Stimulated activated effector memory CD8-positive, alpha-beta T cell treated with anti-CD3 and anti-CD28 coated beads, Interleukin-12 subunit alpha, Interleukin-12 subunit beta, amount 100 ng/mL, for 72 hours (primary cell): ENCODE results near the gene RBBP4.
A peak's percentile ranks its signal among the peaks of the same experiment; 100 is the strongest.
"Not testable (repeated sequence)": the region's sequence is repeated elsewhere in the genome, so short reads cannot be mapped to it uniquely, and the experiment has no call there.

Experiments used
- ATAC-seq: fragments of 150-1000 bp; cut with Tn5 transposase; 2 replicates; pipeline ENCODE4 v1.10.0; 2021
- DNase-seq, 2 donors: peaks; one replicate each; pipeline ENCODE4 v3.0.0; 2021 to 2022; ENCODE audit warnings: low spot score in 2 of 2
- H3K27ac Mint-ChIP-seq: one replicate; pipeline ENCODE4 v1.8.0; 2022; ENCODE audit warnings: mild to moderate bottlenecking, mixed read lengths
- H3K36me3 Mint-ChIP-seq: one replicate; pipeline ENCODE4 v1.8.0; 2022; ENCODE audit warnings: mild to moderate bottlenecking, mixed read lengths
- H3K4me1 Mint-ChIP-seq: one replicate; pipeline ENCODE4 v1.8.0; 2022; ENCODE audit warnings: mixed read lengths
- H3K4me3 Mint-ChIP-seq: one replicate; pipeline ENCODE4 v1.8.0; 2022; ENCODE audit warnings: mild to moderate bottlenecking, mixed read lengths
- H3K9me3 Mint-ChIP-seq: one replicate; pipeline ENCODE4 v1.8.0; 2022; ENCODE audit warnings: mixed read lengths

The RBBP4 gene

GRCh38 chr1:32665915-32666314 is 14.9 kb downstream of the RBBP4 start:
- no peak for DNase-seq
- peaks cover 13% of the 10 kb centered on the region for H3K4me1 Mint-ChIP-seq
- ATAC-seq: no peak
- no peak overlapping the region for H3K4me3 Mint-ChIP-seq
- H3K36me3 Mint-ChIP-seq: peaks cover 100% of the 10 kb centered on the region
- no peaks in the 10 kb centered on the region for H3K9me3 Mint-ChIP-seq
- no peak overlapping the region for H3K27ac Mint-ChIP-seq

- peak overlapping the region; percentile 9 for H3K27ac Mint-ChIP-seq
- no peak for ATAC-seq
- peaks cover 12% of the 10 kb centered on the region for H3K4me1 Mint-ChIP-seq
- no peaks in the 10 kb centered on the region for H3K9me3 Mint-ChIP-seq
- DNase-seq: no peak
- no peak overlapping the region for H3K4me3 Mint-ChIP-seq
- peaks cover 100% of the 10 kb centered on the region for H3K36me3 Mint-ChIP-seq
Observed at GRCh38 chr1:32666901-32667566, 16.0 kb downstream of the RBBP4 start.

- not testable (repeated sequence) for H3K4me3 Mint-ChIP-seq, ATAC-seq, H3K9me3 Mint-ChIP-seq, H3K27ac Mint-ChIP-seq, DNase-seq
- peaks cover 100% of the 10 kb centered on the region for H3K36me3 Mint-ChIP-seq
- H3K4me1 Mint-ChIP-seq: peaks cover 12% of the 10 kb centered on the region
Observed at GRCh38 chr1:32668716-32669115, 17.7 kb downstream of the RBBP4 start.

- ATAC-seq (no peak), DNase-seq (no peak)
- H3K4me3 Mint-ChIP-seq: no peak overlapping the region
- H3K4me1 Mint-ChIP-seq: no peaks in the 10 kb centered on the region
- peaks cover 100% of the 10 kb centered on the region for H3K36me3 Mint-ChIP-seq
- H3K27ac Mint-ChIP-seq: no peak overlapping the region
- no peaks in the 10 kb centered on the region for H3K9me3 Mint-ChIP-seq
Observed at GRCh38 chr1:32676945-32677344, 25.9 kb downstream of the RBBP4 start.

GRCh38 chr1:32679993-32680392 is 29.0 kb downstream of the RBBP4 start:
- H3K9me3 Mint-ChIP-seq, H3K27ac Mint-ChIP-seq, DNase-seq, H3K4me3 Mint-ChIP-seq, H3K4me1 Mint-ChIP-seq, ATAC-seq: not testable (repeated sequence)
- H3K36me3 Mint-ChIP-seq: peaks cover 100% of the 10 kb centered on the region

- Mint-ChIP-seq H3K4me1 (peaks cover 6% of the 10 kb centered on the region), H3K27ac (no peak overlapping the region), H3K36me3 (peaks cover 100% of the 10 kb centered on the region)
Observed at GRCh38 chr1:32680642-32681041, 29.6 kb downstream of the RBBP4 start.

GRCh38 chr1:32681509-32681908 is 30.5 kb downstream of the RBBP4 start:
- Mint-ChIP-seq H3K27ac (no peak overlapping the region), H3K4me3 (no peak overlapping the region), H3K4me1 (peaks cover 6% of the 10 kb centered on the region), H3K9me3 (no peaks in the 10 kb centered on the region), H3K36me3 (peaks cover 100% of the 10 kb centered on the region)
- DNase-seq (no peak), ATAC-seq (no peak)

More at GRCh38 chr1:32680642-32681041, 29.6 kb downstream of the RBBP4 start:
- Mint-ChIP-seq H3K4me3 (no peak overlapping the region), H3K9me3 (no peaks in the 10 kb centered on the region)
- ATAC-seq (no peak), DNase-seq (no peak)

- no peak for ATAC-seq
- Mint-ChIP-seq H3K36me3 (peaks cover 100% of the 10 kb centered on the region), H3K4me3 (no peak overlapping the region), H3K27ac (no peak overlapping the region), H3K9me3 (no peaks in the 10 kb centered on the region), H3K4me1 (peaks cover 6% of the 10 kb centered on the region)
- no peak for DNase-seq
Observed at GRCh38 chr1:32681999-32682398, 31.0 kb downstream of the RBBP4 start.

GRCh38 chr1:32683397-32683796 is 32.4 kb downstream of the RBBP4 start:
- peaks cover 89% of the 10 kb centered on the region for H3K36me3 Mint-ChIP-seq
- H3K27ac Mint-ChIP-seq: peak overlapping the region; percentile 73
- ATAC-seq (no peak), DNase-seq (no peak)
- no peaks in the 10 kb centered on the region for H3K9me3 Mint-ChIP-seq
- H3K4me1 Mint-ChIP-seq: peaks cover 6% of the 10 kb centered on the region
- no peak overlapping the region for H3K4me3 Mint-ChIP-seq

- no peak for ATAC-seq
- no peaks in the 10 kb centered on the region for H3K9me3 Mint-ChIP-seq
- H3K4me3 Mint-ChIP-seq: no peak overlapping the region
- H3K27ac Mint-ChIP-seq: peak overlapping the region; percentile 73
- DNase-seq: no peak
- peaks cover 80% of the 10 kb centered on the region for H3K36me3 Mint-ChIP-seq
- peaks cover 6% of the 10 kb centered on the region for H3K4me1 Mint-ChIP-seq
Observed at GRCh38 chr1:32684167-32684811, 33.3 kb downstream of the RBBP4 start.

GRCh38 chr1:32685498-32685897 is 34.5 kb downstream of the RBBP4 start:
- no peak for DNase-seq
- no peak overlapping the region for H3K27ac Mint-ChIP-seq
- peaks cover 6% of the 10 kb centered on the region for H3K4me1 Mint-ChIP-seq

GRCh38 chr1:32686387-32686786 is 35.4 kb downstream of the RBBP4 start:
- H3K9me3 Mint-ChIP-seq: no peaks in the 10 kb centered on the region
- ATAC-seq: no peak

More at GRCh38 chr1:32685498-32685897, 34.5 kb downstream of the RBBP4 start:
- no peak for ATAC-seq
- Mint-ChIP-seq H3K4me3 (no peak overlapping the region), H3K9me3 (no peaks in the 10 kb centered on the region), H3K36me3 (peaks cover 68% of the 10 kb centered on the region)

GRCh38 chr1:32693455-32694174 is 42.6 kb downstream of the RBBP4 start:
- Mint-ChIP-seq H3K4me3 (no peak overlapping the region), H3K27ac (no peak overlapping the region)

More at GRCh38 chr1:32686387-32686786, 35.4 kb downstream of the RBBP4 start:
- peaks cover 6% of the 10 kb centered on the region for H3K4me1 Mint-ChIP-seq
- peaks cover 59% of the 10 kb centered on the region for H3K36me3 Mint-ChIP-seq
- DNase-seq: no peak
- no peak overlapping the region for H3K4me3 Mint-ChIP-seq
- H3K27ac Mint-ChIP-seq: no peak overlapping the region

GRCh38 chr1:32695098-32695904 is 44.3 kb downstream of the RBBP4 start:
- peaks cover 12% of the 10 kb centered on the region for H3K4me1 Mint-ChIP-seq
- H3K36me3 Mint-ChIP-seq: no peaks in the 10 kb centered on the region
- no peak overlapping the region for H3K4me3 Mint-ChIP-seq
- no peak for DNase-seq
- ATAC-seq: no peak
- H3K27ac Mint-ChIP-seq: peak overlapping the region; percentile 10
- H3K9me3 Mint-ChIP-seq: no peaks in the 10 kb centered on the region

More at GRCh38 chr1:32693455-32694174, 42.6 kb downstream of the RBBP4 start:
- Mint-ChIP-seq H3K9me3 (no peaks in the 10 kb centered on the region), H3K4me1 (peaks cover 12% of the 10 kb centered on the region), H3K36me3 (no peaks in the 10 kb centered on the region)
- DNase-seq (no peak), ATAC-seq (no peak)

- H3K27ac Mint-ChIP-seq: peak overlapping the region; percentile 10
Observed at GRCh38 chr1:32696041-32696440, 45.0 kb downstream of the RBBP4 start.

More at GRCh38 chr1:32696041-32696440, 45.0 kb downstream of the RBBP4 start:
- no peaks in the 10 kb centered on the region for H3K9me3 Mint-ChIP-seq
- peaks cover 12% of the 10 kb centered on the region for H3K4me1 Mint-ChIP-seq
- no peaks in the 10 kb centered on the region for H3K36me3 Mint-ChIP-seq
- DNase-seq: no peak
- H3K4me3 Mint-ChIP-seq: no peak overlapping the region
- no peak for ATAC-seq
